HG03457 (cell line): Measurements from ENCODE around the gene PHYH.
"Not testable (repeated sequence)": the region's sequence is repeated elsewhere in the genome, so short reads cannot be mapped to it uniquely, and the experiment has no call there.

Experiments
- ATAC-seq: cut with Tn5 transposase; IDR thresholded peaks from one replicate; pipeline ENCODE4 v1.9.1; 2021; ENCODE audit warnings: moderate number of reproducible peaks; ENCODE audit not compliant: unreplicated experiment

PHYH gene

GRCh38 chr10:13276146-13276545, 23.7 kb downstream of the PHYH start:
- not testable (repeated sequence) for ATAC-seq

GRCh38 chr10:13272164-13272571, 27.7 kb downstream of the PHYH start:
- ATAC-seq, result no peak

GRCh38 chr10:13271552-13272163, 28.2 kb downstream of the PHYH start:
- ATAC-seq, result no peak

GRCh38 chr10:13270877-13271551, 28.9 kb downstream of the PHYH start:
- no peak for ATAC-seq

- ATAC-seq, result no peak
Observed at GRCh38 chr10:13268841-13269240, 31.0 kb downstream of the PHYH start.

GRCh38 chr10:13268310-13268709, 31.6 kb downstream of the PHYH start:
- no peak for ATAC-seq

- no peak for ATAC-seq
Observed at GRCh38 chr10:13263591-13263990, 36.3 kb downstream of the PHYH start.

GRCh38 chr10:13262433-13262832, 37.4 kb downstream of the PHYH start:
- ATAC-seq, result no peak

- ATAC-seq, result no peak
Observed at GRCh38 chr10:13257621-13258140, 42.2 kb downstream of the PHYH start.

- ATAC-seq, result no peak
Observed at GRCh38 chr10:13256627-13257026, 43.2 kb downstream of the PHYH start.

- no peak for ATAC-seq
Observed at GRCh38 chr10:13253726-13254125, 46.1 kb downstream of the PHYH start.

- ATAC-seq, result no peak
Observed at GRCh38 chr10:13247784-13248183, 52.1 kb downstream of the PHYH start.

- no peak for ATAC-seq
Observed at GRCh38 chr10:13247246-13247645, 52.6 kb downstream of the PHYH start.

- not testable (repeated sequence) for ATAC-seq
Observed at GRCh38 chr10:13242260-13242659, 57.6 kb downstream of the PHYH start.

GRCh38 chr10:13241613-13242012, 58.3 kb downstream of the PHYH start:
- ATAC-seq, result no peak

GRCh38 chr10:13239923-13240322, 59.9 kb downstream of the PHYH start:
- no peak for ATAC-seq

GRCh38 chr10:13238271-13239077, 61.4 kb downstream of the PHYH start:
- no peak for ATAC-seq

- no peak for ATAC-seq
Observed at GRCh38 chr10:13236638-13237037, 63.2 kb downstream of the PHYH start.

GRCh38 chr10:13234736-13235135, 65.1 kb downstream of the PHYH start:
- ATAC-seq, result not testable (repeated sequence)

GRCh38 chr10:13234172-13234571, 65.7 kb downstream of the PHYH start, which contains the start of gene UCMA:
TSS of gene UCMA (minus strand) at chr10:13234374. CDS start at chr10:13234258, 116 bp downstream.
- ATAC-seq, result no peak

- no peak for ATAC-seq
Observed at GRCh38 chr10:13233358-13233757, 66.5 kb downstream of the PHYH start.

- ATAC-seq, result no peak
Observed at GRCh38 chr10:13231808-13232207, 68.1 kb downstream of the PHYH start.
